HepG2 (cell line): ENCODE data around the gene EFNA2. TPM values are rescaled to one million over a fixed set of nuclear protein-coding genes. Genes with fewer than 3 reads are reported as not detected.

ENCODE experiments used
- FOXK2 ChIP-seq: fragments of 450-650 bp; IDR thresholded peaks from 2 replicates; pipeline ENCODE4 v1.6.1; 2016
- GATAD2A ChIP-seq: IDR thresholded peaks from 2 replicates; pipeline ENCODE4 v1.6.1; 2016
- HNF4A ChIP-seq: sonication (generic); formaldehyde crosslinking; IDR thresholded peaks from 2 replicates; pipeline ENCODE4 v1.4.0; 2020; ENCODE audit warnings: missing genetic modification reagents
- STAG1 ChIP-seq: sonication (generic); formaldehyde crosslinking; IDR thresholded peaks from 2 replicates; pipeline ENCODE4 v1.4.0; 2020; ENCODE audit warnings: missing genetic modification reagents
- ZNF724P ChIP-seq: sonication (generic); formaldehyde crosslinking; IDR thresholded peaks from 2 replicates; pipeline ENCODE4 v1.8.0; 2022; ENCODE audit warnings: missing genetic modification reagents, borderline replicate concordance
- polyA plus RNA-seq, 8 experiments: library from polyadenylated mRNA; depleted of rRNA in 3 of 8; stranded (reverse) in 7 of 8; unstranded in 1 of 8; fragments of >200 nt; fragmentation: Illumina TruSeq in 4 of 8; extraction: Trizol in 4 of 8; gene quantifications; 2 replicates each; pipeline versions ENCODE4 v1.2.1 to v1.2.3, GENCODE V29; 2011 to 2016; ENCODE audit warnings: low read depth in 4 of 8, missing spikeins in 1 of 8, mixed read lengths in 1 of 8; ENCODE audit not compliant: insufficient read depth in 1 of 8
- total RNA-seq, 5 experiments: library from RNA; depleted of rRNA; stranded (reverse); fragments of >200 nt; fragmentation: Illumina TruSeq; extraction: Trizol; gene quantifications; 2 replicates each; pipeline ENCODE4 v1.2.3, GENCODE V29; 2016; ENCODE audit warnings: low read depth in 1 of 5
- TF ChIP-seq, protein P1 (sequence below): IDR thresholded peaks from 2 replicates; pipeline ENCODE4 v1.6.1; 2018; ENCODE audit warnings: missing genetic modification reagents
- TF ChIP-seq, protein P2 (sequence below), 2 experiments: sonication (generic) in 1 of 2; formaldehyde crosslinking in 1 of 2; IDR thresholded peaks; 2 replicates each; pipeline versions ENCODE4 v1.6.1 to v1.9.0; 2014 to 2022; ENCODE audit warnings: antibody characterized with exemption in 1 of 2, borderline replicate concordance in 1 of 2, inconsistent platforms in 1 of 2, low read depth in 1 of 2, missing genetic modification reagents in 1 of 2
- TF ChIP-seq, protein P3 (sequence below): IDR thresholded peaks from 2 replicates; pipeline ENCODE4 v1.6.1; 2012; ENCODE audit warnings: inconsistent platforms
- TF ChIP-seq, protein P4 (sequence below): sonication (generic); formaldehyde crosslinking; IDR thresholded peaks from 2 replicates; pipeline ENCODE4 v1.4.0; 2020; ENCODE audit warnings: missing genetic modification reagents, borderline replicate concordance
- TF ChIP-seq, protein P5 (sequence below): sonication (generic); formaldehyde crosslinking; conservative IDR thresholded peaks from 2 replicates; pipeline ENCODE4 v1.4.0; 2020; ENCODE audit warnings: missing genetic modification reagents
- TF ChIP-seq, protein P6 (sequence below): sonication (generic); formaldehyde crosslinking; IDR thresholded peaks from 2 replicates; pipeline ENCODE4 v1.4.0; 2020; ENCODE audit warnings: mild to moderate bottlenecking, missing genetic modification reagents, borderline replicate concordance

The EFNA2 gene
- total and polyA plus RNA-seq, 2 of the 13 experiments (the other 11 are each of a cell fraction or from before 2014, with no cell fraction given) = 6.0 to 9.9 TPM

DNA sequence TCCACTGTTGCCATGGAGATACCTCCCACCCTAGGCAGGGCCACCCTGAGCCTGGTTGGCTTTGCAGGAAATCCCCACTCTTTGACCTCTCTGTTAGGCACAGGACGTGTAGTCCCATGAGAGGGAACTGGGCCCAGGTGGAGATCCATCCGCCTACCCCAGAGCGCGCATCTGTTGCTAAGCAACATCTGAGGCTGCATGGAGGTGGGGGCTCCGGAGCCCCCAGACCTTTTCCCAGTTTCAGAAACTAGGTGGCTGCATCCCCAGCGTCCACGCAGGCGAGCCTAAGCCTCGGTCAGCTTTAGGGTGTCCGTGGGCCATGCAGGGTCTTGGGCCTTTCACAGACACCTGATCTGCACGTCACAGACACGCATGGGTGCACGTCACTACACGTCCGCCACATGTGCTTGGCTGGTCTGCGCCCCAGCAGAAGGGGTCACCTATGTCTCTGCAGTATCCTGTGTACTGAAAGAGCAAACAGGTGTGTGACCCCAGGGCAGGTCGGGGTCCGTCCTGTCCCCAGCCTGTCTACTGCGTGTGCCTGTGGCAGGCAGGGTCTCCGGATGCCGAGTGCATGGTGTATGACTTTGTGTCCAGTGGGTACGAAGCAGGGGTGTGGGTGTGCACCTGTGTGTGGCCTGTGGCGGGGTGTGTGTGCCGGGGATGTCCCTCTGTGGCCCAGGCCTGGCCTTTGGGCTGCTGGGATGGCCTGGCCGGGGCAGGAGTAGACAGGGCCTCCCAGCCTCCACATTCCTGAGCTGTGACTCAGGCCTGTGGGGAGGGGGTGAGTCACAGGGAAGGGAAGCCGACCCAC is 20.7 kb upstream of the EFNA2 start (continued):
- TF ChIP-seq FOXK2 = no peak
- TF ChIP-seq ZNF724P (CRISPR knock-in tag) = 0 out of 2 replicates have a peak, but pooled peaks have one; percentile 57
- TF ChIP-seq, protein P1, sequence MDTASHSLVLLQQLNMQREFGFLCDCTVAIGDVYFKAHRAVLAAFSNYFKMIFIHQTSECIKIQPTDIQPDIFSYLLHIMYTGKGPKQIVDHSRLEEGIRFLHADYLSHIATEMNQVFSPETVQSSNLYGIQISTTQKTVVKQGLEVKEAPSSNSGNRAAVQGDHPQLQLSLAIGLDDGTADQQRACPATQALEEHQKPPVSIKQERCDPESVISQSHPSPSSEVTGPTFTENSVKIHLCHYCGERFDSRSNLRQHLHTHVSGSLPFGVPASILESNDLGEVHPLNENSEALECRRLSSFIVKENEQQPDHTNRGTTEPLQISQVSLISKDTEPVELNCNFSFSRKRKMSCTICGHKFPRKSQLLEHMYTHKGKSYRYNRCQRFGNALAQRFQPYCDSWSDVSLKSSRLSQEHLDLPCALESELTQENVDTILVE = no peak
- TF ChIP-seq, protein P2, sequence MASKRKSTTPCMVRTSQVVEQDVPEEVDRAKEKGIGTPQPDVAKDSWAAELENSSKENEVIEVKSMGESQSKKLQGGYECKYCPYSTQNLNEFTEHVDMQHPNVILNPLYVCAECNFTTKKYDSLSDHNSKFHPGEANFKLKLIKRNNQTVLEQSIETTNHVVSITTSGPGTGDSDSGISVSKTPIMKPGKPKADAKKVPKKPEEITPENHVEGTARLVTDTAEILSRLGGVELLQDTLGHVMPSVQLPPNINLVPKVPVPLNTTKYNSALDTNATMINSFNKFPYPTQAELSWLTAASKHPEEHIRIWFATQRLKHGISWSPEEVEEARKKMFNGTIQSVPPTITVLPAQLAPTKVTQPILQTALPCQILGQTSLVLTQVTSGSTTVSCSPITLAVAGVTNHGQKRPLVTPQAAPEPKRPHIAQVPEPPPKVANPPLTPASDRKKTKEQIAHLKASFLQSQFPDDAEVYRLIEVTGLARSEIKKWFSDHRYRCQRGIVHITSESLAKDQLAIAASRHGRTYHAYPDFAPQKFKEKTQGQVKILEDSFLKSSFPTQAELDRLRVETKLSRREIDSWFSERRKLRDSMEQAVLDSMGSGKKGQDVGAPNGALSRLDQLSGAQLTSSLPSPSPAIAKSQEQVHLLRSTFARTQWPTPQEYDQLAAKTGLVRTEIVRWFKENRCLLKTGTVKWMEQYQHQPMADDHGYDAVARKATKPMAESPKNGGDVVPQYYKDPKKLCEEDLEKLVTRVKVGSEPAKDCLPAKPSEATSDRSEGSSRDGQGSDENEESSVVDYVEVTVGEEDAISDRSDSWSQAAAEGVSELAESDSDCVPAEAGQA (IDR thresholded peaks at IDR 0.05; ENCODE audit: low read depth) = peak; percentile 38
- TF ChIP-seq, protein P2 (CRISPR knock-in tag; IDR thresholded peaks at IDR 0.05; ENCODE audit: borderline replicate concordance) = no peak
- TF ChIP-seq, protein P3, sequence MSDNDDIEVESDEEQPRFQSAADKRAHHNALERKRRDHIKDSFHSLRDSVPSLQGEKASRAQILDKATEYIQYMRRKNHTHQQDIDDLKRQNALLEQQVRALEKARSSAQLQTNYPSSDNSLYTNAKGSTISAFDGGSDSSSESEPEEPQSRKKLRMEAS = peak; percentile 74
- TF ChIP-seq GATAD2A = peak; percentile 75
- TF ChIP-seq, protein P4, sequence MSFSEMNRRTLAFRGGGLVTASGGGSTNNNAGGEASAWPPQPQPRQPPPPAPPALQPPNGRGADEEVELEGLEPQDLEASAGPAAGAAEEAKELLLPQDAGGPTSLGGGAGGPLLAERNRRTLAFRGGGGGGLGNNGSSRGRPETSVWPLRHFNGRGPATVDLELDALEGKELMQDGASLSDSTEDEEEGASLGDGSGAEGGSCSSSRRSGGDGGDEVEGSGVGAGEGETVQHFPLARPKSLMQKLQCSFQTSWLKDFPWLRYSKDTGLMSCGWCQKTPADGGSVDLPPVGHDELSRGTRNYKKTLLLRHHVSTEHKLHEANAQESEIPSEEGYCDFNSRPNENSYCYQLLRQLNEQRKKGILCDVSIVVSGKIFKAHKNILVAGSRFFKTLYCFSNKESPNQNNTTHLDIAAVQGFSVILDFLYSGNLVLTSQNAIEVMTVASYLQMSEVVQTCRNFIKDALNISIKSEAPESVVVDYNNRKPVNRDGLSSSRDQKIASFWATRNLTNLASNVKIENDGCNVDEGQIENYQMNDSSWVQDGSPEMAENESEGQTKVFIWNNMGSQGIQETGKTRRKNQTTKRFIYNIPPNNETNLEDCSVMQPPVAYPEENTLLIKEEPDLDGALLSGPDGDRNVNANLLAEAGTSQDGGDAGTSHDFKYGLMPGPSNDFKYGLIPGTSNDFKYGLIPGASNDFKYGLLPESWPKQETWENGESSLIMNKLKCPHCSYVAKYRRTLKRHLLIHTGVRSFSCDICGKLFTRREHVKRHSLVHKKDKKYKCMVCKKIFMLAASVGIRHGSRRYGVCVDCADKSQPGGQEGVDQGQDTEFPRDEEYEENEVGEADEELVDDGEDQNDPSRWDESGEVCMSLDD (CRISPR knock-in tag) = 0 out of 2 replicates have a peak, but pooled peaks have one; percentile 66
- TF ChIP-seq, protein P5, sequence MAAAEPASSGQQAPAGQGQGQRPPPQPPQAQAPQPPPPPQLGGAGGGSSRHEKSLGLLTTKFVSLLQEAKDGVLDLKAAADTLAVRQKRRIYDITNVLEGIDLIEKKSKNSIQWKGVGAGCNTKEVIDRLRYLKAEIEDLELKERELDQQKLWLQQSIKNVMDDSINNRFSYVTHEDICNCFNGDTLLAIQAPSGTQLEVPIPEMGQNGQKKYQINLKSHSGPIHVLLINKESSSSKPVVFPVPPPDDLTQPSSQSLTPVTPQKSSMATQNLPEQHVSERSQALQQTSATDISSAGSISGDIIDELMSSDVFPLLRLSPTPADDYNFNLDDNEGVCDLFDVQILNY (CRISPR knock-in tag) = 0 out of 2 replicates have a peak, but pooled peaks have one; percentile 33
- TF ChIP-seq, protein P6, sequence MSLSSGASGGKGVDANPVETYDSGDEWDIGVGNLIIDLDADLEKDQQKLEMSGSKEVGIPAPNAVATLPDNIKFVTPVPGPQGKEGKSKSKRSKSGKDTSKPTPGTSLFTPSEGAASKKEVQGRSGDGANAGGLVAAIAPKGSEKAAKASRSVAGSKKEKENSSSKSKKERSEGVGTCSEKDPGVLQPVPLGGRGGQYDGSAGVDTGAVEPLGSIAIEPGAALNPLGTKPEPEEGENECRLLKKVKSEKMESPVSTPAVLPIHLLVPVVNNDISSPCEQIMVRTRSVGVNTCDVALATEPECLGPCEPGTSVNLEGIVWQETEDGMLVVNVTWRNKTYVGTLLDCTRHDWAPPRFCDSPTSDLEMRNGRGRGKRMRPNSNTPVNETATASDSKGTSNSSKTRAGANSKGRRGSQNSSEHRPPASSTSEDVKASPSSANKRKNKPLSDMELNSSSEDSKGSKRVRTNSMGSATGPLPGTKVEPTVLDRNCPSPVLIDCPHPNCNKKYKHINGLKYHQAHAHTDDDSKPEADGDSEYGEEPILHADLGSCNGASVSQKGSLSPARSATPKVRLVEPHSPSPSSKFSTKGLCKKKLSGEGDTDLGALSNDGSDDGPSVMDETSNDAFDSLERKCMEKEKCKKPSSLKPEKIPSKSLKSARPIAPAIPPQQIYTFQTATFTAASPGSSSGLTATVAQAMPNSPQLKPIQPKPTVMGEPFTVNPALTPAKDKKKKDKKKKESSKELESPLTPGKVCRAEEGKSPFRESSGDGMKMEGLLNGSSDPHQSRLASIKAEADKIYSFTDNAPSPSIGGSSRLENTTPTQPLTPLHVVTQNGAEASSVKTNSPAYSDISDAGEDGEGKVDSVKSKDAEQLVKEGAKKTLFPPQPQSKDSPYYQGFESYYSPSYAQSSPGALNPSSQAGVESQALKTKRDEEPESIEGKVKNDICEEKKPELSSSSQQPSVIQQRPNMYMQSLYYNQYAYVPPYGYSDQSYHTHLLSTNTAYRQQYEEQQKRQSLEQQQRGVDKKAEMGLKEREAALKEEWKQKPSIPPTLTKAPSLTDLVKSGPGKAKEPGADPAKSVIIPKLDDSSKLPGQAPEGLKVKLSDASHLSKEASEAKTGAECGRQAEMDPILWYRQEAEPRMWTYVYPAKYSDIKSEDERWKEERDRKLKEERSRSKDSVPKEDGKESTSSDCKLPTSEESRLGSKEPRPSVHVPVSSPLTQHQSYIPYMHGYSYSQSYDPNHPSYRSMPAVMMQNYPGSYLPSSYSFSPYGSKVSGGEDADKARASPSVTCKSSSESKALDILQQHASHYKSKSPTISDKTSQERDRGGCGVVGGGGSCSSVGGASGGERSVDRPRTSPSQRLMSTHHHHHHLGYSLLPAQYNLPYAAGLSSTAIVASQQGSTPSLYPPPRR = peak; percentile 65
- TF ChIP-seq STAG1 (CRISPR knock-in tag) = no peak
- TF ChIP-seq HNF4A (CRISPR knock-in tag) = peak; percentile 73; the same call in 1 of the 2 replicates
